Right renal pelvis (tissue), 4 donors: ENCODE results near the gene CT45A7. TPM values are rescaled to one million over a fixed set of nuclear protein-coding genes. Genes with fewer than 3 reads are reported as not detected.
"Not testable (repeated sequence)": the region's sequence is repeated elsewhere in the genome, so short reads cannot be mapped to it uniquely, and the experiment has no call there.

Experiments used
- DNase-seq, 4 donors: peaks; one replicate each; pipeline ENCODE4 v3.0.0-alpha.2; 2013; ENCODE audit warnings: low read depth in 4 of 4, low spot score in 3 of 4, missing footprints in 1 of 4
- polyA plus RNA-seq, 4 donors: library from polyadenylated mRNA; unstranded; fragments of 120-200 nt; gene quantifications; one replicate each; pipeline ENCODE4 v1.2.1, GENCODE V29; 2013; ENCODE audit not compliant: insufficient read length in 4 of 4

The CT45A7 gene, protein sequence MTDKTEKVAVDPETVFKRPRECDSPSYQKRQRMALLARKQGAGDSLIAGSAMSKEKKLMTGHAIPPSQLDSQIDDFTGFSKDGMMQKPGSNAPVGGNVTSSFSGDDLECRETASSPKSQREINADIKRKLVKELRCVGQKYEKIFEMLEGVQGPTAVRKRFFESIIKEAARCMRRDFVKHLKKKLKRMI
- polyA plus RNA-seq: under 1 TPM in 1 of 4 donors, not detected in 3; 0.12 TPM

- DNase-seq: not testable (repeated sequence)
Measured at GRCh38 chrX:135837180-135837579, at the start of gene CT45A7. Gene CT45A7 (minus strand): TSS chrX:135837280. CDS start chrX:135833533, 3,747 bp downstream.

GRCh38 chrX:135882741-135883140 is 45.7 kb upstream of the CT45A7 start:
- DNase-seq: not testable (repeated sequence)

DNA sequence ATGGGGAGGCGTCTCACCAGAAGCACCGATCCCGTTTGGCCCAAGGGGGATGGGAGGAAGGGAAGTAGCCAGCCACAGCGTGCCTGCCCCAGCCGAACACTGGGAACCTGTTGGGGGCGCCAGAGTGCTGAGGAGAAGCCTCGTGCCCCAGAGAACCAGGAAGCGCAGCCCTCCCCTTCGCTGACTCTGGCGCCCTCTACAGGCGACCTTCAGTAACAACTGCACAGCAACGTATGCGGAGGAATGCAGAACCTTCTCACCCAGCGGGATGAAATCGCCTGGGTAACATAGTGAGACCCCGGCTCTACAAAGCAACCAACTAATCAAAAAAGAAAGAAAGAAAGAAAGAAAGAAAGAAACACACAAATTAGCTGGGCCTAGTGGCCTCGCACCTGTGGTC is 34.6 kb upstream of the CT45A7 start, which contains the start of gene CT45A9:
TSS of gene CT45A9 (minus strand) at position 101 of the 400 bp plus-strand sequence. CDS start 3,751 bp downstream, outside the sequence.
- DNase-seq: not testable (repeated sequence)

DNA sequence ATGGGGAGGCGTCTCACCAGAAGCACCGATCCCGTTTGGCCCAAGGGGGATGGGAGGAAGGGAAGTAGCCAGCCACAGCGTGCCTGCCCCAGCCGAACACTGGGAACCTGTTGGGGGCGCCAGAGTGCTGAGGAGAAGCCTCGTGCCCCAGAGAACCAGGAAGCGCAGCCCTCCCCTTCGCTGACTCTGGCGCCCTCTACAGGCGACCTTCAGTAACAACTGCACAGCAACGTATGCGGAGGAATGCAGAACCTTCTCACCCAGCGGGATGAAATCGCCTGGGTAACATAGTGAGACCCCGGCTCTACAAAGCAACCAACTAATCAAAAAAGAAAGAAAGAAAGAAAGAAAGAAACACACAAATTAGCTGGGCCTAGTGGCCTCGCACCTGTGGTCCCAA is 17.4 kb upstream of the CT45A7 start, which contains the start of gene CT45A8:
TSS of gene CT45A8 (minus strand) at position 101 of the 400 bp plus-strand sequence. CDS start 3,755 bp downstream, outside the sequence.
- not testable (repeated sequence) for DNase-seq

GRCh38 chrX:135819912-135820311 is 17.2 kb downstream of the CT45A7 start, which contains the start of gene CT45A2:
Gene CT45A2 (minus strand): TSS chrX:135820012. CDS start chrX:135816265, 3,747 bp downstream.
- not testable (repeated sequence) for DNase-seq

- DNase-seq: not testable (repeated sequence)
Measured at GRCh38 chrX:135802687-135803086, 34.4 kb downstream of the CT45A7 start, which contains the start of gene CT45A6. Gene CT45A6 (minus strand): TSS chrX:135802787. CDS start chrX:135798993, 3,794 bp downstream.

- not testable (repeated sequence) for DNase-seq
Measured at GRCh38 chrX:135785403-135785802, 51.7 kb downstream of the CT45A7 start, which contains the start of gene CT45A5. Gene CT45A5 (minus strand): TSS chrX:135785503. CDS start chrX:135781729, 3,774 bp downstream.

Other genes starting within 250 kb of the CT45A7 start
- not detected for gene CT45A1, start 123.6 kb downstream of the CT45A7 start, polyA plus RNA-seq
- gene CT45A3, start 69.1 kb downstream of the CT45A7 start, polyA plus RNA-seq: not detected
- gene CT45A5, start 51.8 kb downstream of the CT45A7 start, polyA plus RNA-seq: not detected
- not detected for gene CT45A6, start 34.5 kb downstream of the CT45A7 start, polyA plus RNA-seq
- not detected for gene CT45A2, start 17.3 kb downstream of the CT45A7 start, polyA plus RNA-seq
- gene CT45A8, start 17.3 kb upstream of the CT45A7 start, polyA plus RNA-seq: not detected
- gene CT45A9, start 34.5 kb upstream of the CT45A7 start, polyA plus RNA-seq: not detected
- not detected for gene CT45A10, start 56.2 kb upstream of the CT45A7 start, polyA plus RNA-seq
- gene SAGE1, start 56.4 kb upstream of the CT45A7 start, polyA plus RNA-seq: not detected
- gene MMGT1, start 136.7 kb upstream of the CT45A7 start, polyA plus RNA-seq: 10 to 100 TPM; 27.0 to 34.3 (median 32.8) TPM
- gene SLC9A6, start 148.2 kb upstream of the CT45A7 start, polyA plus RNA-seq: 10 to 100 TPM; 14.6 to 21.4 (median 18.1) TPM